K562 (cell line): Measurements from ENCODE around the gene RFX3.

Experiments
- CEBPB ChIP-seq: fragments of 450-650 bp; IDR thresholded peaks from 2 replicates; pipeline ENCODE4 v1.6.1; 2016; ENCODE audit warnings: missing genetic modification characterization, missing compliant biosample characterization
- CREM ChIP-seq: IDR thresholded peaks from 2 replicates; pipeline ENCODE4 v1.6.1; 2014; ENCODE audit warnings: antibody characterized with exemption, low read depth
- EZH2 ChIP-seq: IDR thresholded peaks from 2 replicates; pipeline ENCODE4 v1.6.1; 2012; ENCODE audit warnings: low read depth, mild to moderate bottlenecking, inconsistent platforms, low read length, borderline replicate concordance
- GABPA ChIP-seq: fragments of 200-800 bp; sonication (Bioruptor generic); conservative IDR thresholded peaks from 2 replicates; pipeline ENCODE4 v1.6.1; 2016; ENCODE audit warnings: low read depth, missing genetic modification characterization, missing compliant biosample characterization
- HDAC2 ChIP-seq: fragments of 450-650 bp; IDR thresholded peaks from 2 replicates; pipeline ENCODE4 v1.6.1; 2016; ENCODE audit warnings: mild to moderate bottlenecking
- POLR2A ChIP-seq: fragments of 450-650 bp; conservative IDR thresholded peaks from 2 replicates; pipeline ENCODE4 v1.6.1; 2016
- RCOR1 ChIP-seq, 2 experiments: IDR thresholded peaks; 2 replicates each; pipeline ENCODE4 v1.6.1; 2012; ENCODE audit warnings: low read depth in 2 of 2, low read length in 2 of 2, borderline replicate concordance in 1 of 2, improper control_type of control experiment in 1 of 2
- SMAD1 ChIP-seq: fragments of 150-350 bp; IDR thresholded peaks from 2 replicates; pipeline ENCODE4 v1.6.1; 2014; ENCODE audit warnings: low read length, low read depth; ENCODE audit not compliant: partially characterized antibody
- THRAP3 ChIP-seq: fragments of 450-650 bp; IDR thresholded peaks from 2 replicates; pipeline ENCODE4 v1.6.1; 2016; ENCODE audit warnings: mild to moderate bottlenecking, inconsistent platforms, borderline replicate concordance

DNA sequence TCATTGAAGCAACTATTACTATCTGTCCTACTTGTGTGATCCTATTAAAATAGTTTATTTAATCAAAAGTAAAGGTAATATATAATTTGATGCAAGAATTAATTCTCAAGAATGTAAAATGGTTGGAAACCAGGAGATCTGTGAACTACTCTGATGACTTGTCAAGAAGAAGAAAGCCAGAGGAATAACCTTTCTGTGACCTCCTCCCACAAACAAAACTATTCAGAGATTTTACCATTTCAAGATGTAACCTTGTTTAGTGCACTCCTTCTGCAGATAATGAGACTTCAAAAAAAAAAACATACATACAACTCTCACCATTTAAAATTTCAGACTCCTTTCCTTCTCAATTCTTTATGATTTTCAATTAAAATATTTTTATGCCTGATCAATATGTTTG, 79.5 kb downstream of the RFX3 start:
- TF ChIP-seq CREM = no peak
- TF ChIP-seq HDAC2 = no peak
- no peak for TF ChIP-seq THRAP3
- TF ChIP-seq SMAD1 = no peak
- TF ChIP-seq POLR2A = no peak
- TF ChIP-seq RCOR1 (IDR thresholded peaks at IDR 0.05; ENCODE audit: borderline replicate concordance in 1 of 2, low read depth in 2 of 2, low read length in 2 of 2) = no peak
- no peak for TF ChIP-seq GABPA (tag)
- TF ChIP-seq CEBPB (tag) = no peak
- no peak for TF ChIP-seq EZH2
